K562 (cell line): Measurements from ENCODE around the gene BPHL. TPM values are rescaled to one million over a fixed set of nuclear protein-coding genes. Genes with fewer than 3 reads are reported as not detected.

Source experiments
- ATAC-seq: fragments of 200-7000 bp; cut with Tn5 transposase; 3 replicates; pipeline ENCODE4 v1.9.1; 2020; ENCODE audit warnings: moderate library complexity
- BruUV-seq: library from RNA; stranded (reverse); fragments of 400-500 nt; replicated peaks from 2 replicates; lab custom pipeline; 2021; lab: Mats Ljungman, UMichigan
- CTCF ChIA-PET: fragments of 300-600 bp; formaldehyde crosslinking; extraction: SDS; loops from one replicate; lab custom pipeline; 2021; ENCODE audit warnings: low intra/inter-chr PET ratio; lab: Yijun Ruan, JAX
- POLR2A ChIA-PET: fragments of 300-600, 350-650 bp; sonication (Branson Sonifier 250); formaldehyde crosslinking; extraction: SDS; loops from one replicate; lab custom pipeline; 2021; ENCODE audit warnings: antibody characterized with exemption, inconsistent platforms; lab: Yijun Ruan, JAX
- DNase-seq, 4 experiments: peaks; one replicate each; pipeline versions ENCODE4 v3.0.0 to v3.0.0-alpha.2; 2011 to 2018; ENCODE audit warnings: low spot score in 3 of 4, mixed read lengths in 3 of 4; ENCODE audit errors: extremely low read depth in 1 of 4
- FAIRE-seq: peaks from 2 replicates; lab custom pipeline; 2011; peaks lifted over from hg19 to GRCh38; lab: Jason Lieb, UNC
- H2AFZ ChIP-seq: 2 replicates; pipeline ENCODE4 v1.6.0; 2011; ENCODE audit warnings: low read depth, low read length, control low read depth, inconsistent platforms
- H3K27ac ChIP-seq: fragments of 200-600 bp; 3 replicates; pipeline ENCODE4 v1.8.0; 2011; ENCODE audit warnings: low read depth, mild to moderate bottlenecking, control low read depth, inconsistent platforms, low read length, moderate library complexity, mixed read lengths; ENCODE audit errors: extremely low read depth
- H3K27me3 ChIP-seq, 2 experiments: fragments of 300-600 bp in 1 of 2; 2 replicates in 1 of 2; 3 replicates in 1 of 2; pipeline versions ENCODE4 v1.6.0 to v1.8.0; 2011; ENCODE audit warnings: inconsistent platforms in 2 of 2, low read length in 2 of 2, mild to moderate bottlenecking in 1 of 2, mixed read lengths in 1 of 2, moderate library complexity in 1 of 2; ENCODE audit not compliant: control insufficient read depth in 2 of 2, insufficient read depth in 2 of 2
- H3K36me3 ChIP-seq: fragments of 300-600 bp; 3 replicates; pipeline ENCODE4 v1.8.0; 2011; ENCODE audit warnings: mild to moderate bottlenecking, low read length, inconsistent platforms; ENCODE audit not compliant: control insufficient read depth, insufficient read depth
- H3K4me1 ChIP-seq, 2 experiments: fragments of 200-600 bp in 1 of 2; replicated peaks in 1 of 2; 2 replicates in 1 of 2; 3 replicates in 1 of 2; pipeline versions ENCODE4 v1.5.1 to v1.8.0; 2011; ENCODE audit warnings: inconsistent platforms in 2 of 2, low read length in 2 of 2, mild to moderate bottlenecking in 1 of 2, mixed read lengths in 1 of 2, moderate library complexity in 1 of 2; ENCODE audit not compliant: control insufficient read depth in 2 of 2, insufficient read depth in 2 of 2
- H3K4me2 ChIP-seq: 2 replicates; pipeline ENCODE4 v1.6.1; 2011; ENCODE audit warnings: low read length, control low read depth, inconsistent platforms, mixed read lengths; ENCODE audit not compliant: insufficient read depth
- H3K4me3 ChIP-seq: fragments of 200-600 bp; sonication (generic), shearing (Covaris generic); 2 replicates; pipeline ENCODE4 v1.5.1; 2016; ENCODE audit warnings: control low read depth, inconsistent platforms
- H3K79me2 ChIP-seq: fragments of 200-600 bp; 3 replicates; pipeline ENCODE4 v1.8.0; 2011; ENCODE audit warnings: low read length, inconsistent platforms; ENCODE audit not compliant: control insufficient read depth, insufficient read depth
- H3K9ac ChIP-seq, 2 experiments: 2 replicates each; pipeline versions ENCODE4 v1.6.0 to v1.6.1; 2011; ENCODE audit warnings: low read depth in 2 of 2, low read length in 2 of 2, control low read depth in 1 of 2, inconsistent platforms in 1 of 2, mild to moderate bottlenecking in 1 of 2, mixed read lengths in 1 of 2; ENCODE audit not compliant: insufficient read depth in 1 of 2
- H3K9me1 ChIP-seq: one replicate; pipeline ENCODE4 v1.6.0; 2011; ENCODE audit warnings: inconsistent platforms, mild to moderate bottlenecking, low read length, moderate library complexity; ENCODE audit not compliant: control insufficient read depth, insufficient read depth
- H3K9me3 ChIP-seq: replicated peaks from 2 replicates; pipeline ENCODE4 v1.5.1; 2011; ENCODE audit warnings: low read depth, low read length, inconsistent platforms; ENCODE audit not compliant: control insufficient read depth, insufficient read depth
- H4K20me1 ChIP-seq: replicated peaks from 2 replicates; pipeline ENCODE4 v1.6.1; 2011; ENCODE audit warnings: low read length, inconsistent platforms, mixed read lengths; ENCODE audit not compliant: control insufficient read depth, insufficient read depth
- FOXJ2 ChIP-seq: fragments of 200-800 bp; sonication (Bioruptor generic); IDR thresholded peaks from 2 replicates; pipeline ENCODE4 v1.6.1; 2016; ENCODE audit warnings: missing genetic modification characterization, missing compliant biosample characterization
- KLF6 ChIP-seq: fragments of 250-450 bp; sonication (Bioruptor Pico); IDR thresholded peaks from 2 replicates; pipeline ENCODE4 v1.4.0; 2020; ENCODE audit warnings: mild to moderate bottlenecking, moderate library complexity, borderline replicate concordance
- MYC ChIP-seq, 2 experiments: fragments of 250-450 bp in 1 of 2; sonication (Bioruptor Pico) in 1 of 2; IDR thresholded peaks; 2 replicates each; pipeline versions ENCODE4 v1.5.1 to v1.6.1; 2012 to 2021; ENCODE audit warnings: low read depth in 2 of 2, borderline replicate concordance in 1 of 2, improper control_type of control experiment in 1 of 2, low read length in 1 of 2, mild to moderate bottlenecking in 1 of 2, moderate library complexity in 1 of 2
- NR2C2 ChIP-seq, 2 experiments: fragments of 200-800 bp in 1 of 2; sonication (Bioruptor generic) in 1 of 2; sonication (generic) in 1 of 2; formaldehyde crosslinking in 1 of 2; IDR thresholded peaks; 2 replicates each; pipeline versions ENCODE4 v1.6.1 to v1.8.0; 2016 to 2022; ENCODE audit warnings: mild to moderate bottlenecking in 1 of 2, missing compliant biosample characterization in 1 of 2, missing genetic modification characterization in 1 of 2, missing genetic modification reagents in 1 of 2
- NR3C1 ChIP-seq: sonication (generic); formaldehyde crosslinking; IDR thresholded peaks from 2 replicates; pipeline ENCODE4 v1.8.1; 2022; ENCODE audit warnings: missing genetic modification reagents
- PREB ChIP-seq: sonication (generic); formaldehyde crosslinking; IDR thresholded peaks from 2 replicates; pipeline ENCODE4 v1.8.1; 2023; ENCODE audit warnings: mild to moderate bottlenecking, missing genetic modification reagents
- SAP30 ChIP-seq: fragments of 200-600 bp; sonication (generic); IDR thresholded peaks from 2 replicates; pipeline ENCODE4 v1.6.1; 2012; ENCODE audit warnings: borderline replicate concordance, low read depth, mild to moderate bottlenecking, moderate library complexity, low read length, control low read depth, inconsistent platforms; ENCODE audit not compliant: insufficient read depth, poor library complexity, severe bottlenecking
- SIX5 ChIP-seq, 2 experiments: IDR thresholded peaks; 2 replicates each; pipeline ENCODE4 v1.6.1; 2011; ENCODE audit warnings: low read length in 2 of 2, borderline replicate concordance in 1 of 2, low read depth in 1 of 2, mild to moderate bottlenecking in 1 of 2, moderate library complexity in 1 of 2; ENCODE audit not compliant: insufficient read depth in 1 of 2
- SMARCA5 ChIP-seq: fragments of 450-650 bp; IDR thresholded peaks from 2 replicates; pipeline ENCODE4 v1.6.1; 2016
- SOX6 ChIP-seq: fragments of 450-650 bp; IDR thresholded peaks from 2 replicates; pipeline ENCODE4 v1.6.1; 2014; ENCODE audit warnings: mild to moderate bottlenecking
- ZBTB17 ChIP-seq: fragments of 450-650 bp; formaldehyde crosslinking; IDR thresholded peaks from 2 replicates; pipeline ENCODE4 v1.4.0; 2020; ENCODE audit warnings: mild to moderate bottlenecking
- ZBTB33 ChIP-seq: sonication (generic); formaldehyde crosslinking; IDR thresholded peaks from 2 replicates; pipeline ENCODE4 v1.8.1; 2023; ENCODE audit warnings: mild to moderate bottlenecking, missing genetic modification reagents
- WGBS: fragments of 100-300 bp; shearing (Covaris generic); methylation state at CpG from one replicate; pipeline ENCODE4 v1.1.6; 2016; ENCODE audit warnings: low coverage, mixed read lengths; ENCODE audit not compliant: insufficient coverage; ENCODE audit errors: missing lambda C conversion rate; 5-methylcytosine and 5-hydroxymethylcytosine counted together
- in situ Hi-C: fragments of 300-500 bp; cut with MboI; formaldehyde crosslinking; loops from 4 replicates; pipeline ENCODE4 v1.15.0; 2018; ENCODE audit warnings: inconsistent platforms, mixed read lengths
- intact Hi-C: fragments of 100-400 bp; cut with micrococcal nuclease; formaldehyde crosslinking; loops from 2 replicates; pipeline ENCODE4 v1.14.2; 2022
- polyA plus RNA-seq, 8 experiments: library from polyadenylated mRNA; depleted of rRNA in 4 of 8; stranded (reverse) in 5 of 8; unstranded in 3 of 8; fragments of >200 nt; fragmentation: Nextera tagmentation in 2 of 8; fragmentation: Illumina TruSeq in 1 of 8; extraction: Ambion mirVana in 2 of 8; extraction: Trizol in 1 of 8; gene quantifications; 2 replicates each; pipeline versions ENCODE4 v1.2.1 to v1.2.3, GENCODE V29; 2011 to 2014; ENCODE audit warnings: inconsistent platforms in 1 of 8, missing spikeins in 1 of 8
- total RNA-seq, 7 experiments: library from RNA; depleted of rRNA in 6 of 7; stranded (reverse); fragments of >200 nt in 6 of 7; fragmentation: Illumina TruSeq in 2 of 7; extraction: Trizol in 2 of 7; gene quantifications; 2 replicates each; pipeline versions ENCODE4 v1.2.1 to v1.2.3, GENCODE V29; 2011 to 2021; ENCODE audit warnings: low replicate concordance in 1 of 7
- TF ChIP-seq, protein P1 (sequence below): fragments of 450-650 bp; IDR thresholded peaks from 2 replicates; pipeline ENCODE4 v1.6.1; 2016; ENCODE audit warnings: missing biosample characterization, missing genetic modification characterization

The BPHL gene
- total and polyA plus RNA-seq, 9 of the 15 experiments (the other 6 are each of a cell fraction or from before 2014, with no cell fraction given): 3.5 to 17.4 (median 8.2) TPM

DNA sequence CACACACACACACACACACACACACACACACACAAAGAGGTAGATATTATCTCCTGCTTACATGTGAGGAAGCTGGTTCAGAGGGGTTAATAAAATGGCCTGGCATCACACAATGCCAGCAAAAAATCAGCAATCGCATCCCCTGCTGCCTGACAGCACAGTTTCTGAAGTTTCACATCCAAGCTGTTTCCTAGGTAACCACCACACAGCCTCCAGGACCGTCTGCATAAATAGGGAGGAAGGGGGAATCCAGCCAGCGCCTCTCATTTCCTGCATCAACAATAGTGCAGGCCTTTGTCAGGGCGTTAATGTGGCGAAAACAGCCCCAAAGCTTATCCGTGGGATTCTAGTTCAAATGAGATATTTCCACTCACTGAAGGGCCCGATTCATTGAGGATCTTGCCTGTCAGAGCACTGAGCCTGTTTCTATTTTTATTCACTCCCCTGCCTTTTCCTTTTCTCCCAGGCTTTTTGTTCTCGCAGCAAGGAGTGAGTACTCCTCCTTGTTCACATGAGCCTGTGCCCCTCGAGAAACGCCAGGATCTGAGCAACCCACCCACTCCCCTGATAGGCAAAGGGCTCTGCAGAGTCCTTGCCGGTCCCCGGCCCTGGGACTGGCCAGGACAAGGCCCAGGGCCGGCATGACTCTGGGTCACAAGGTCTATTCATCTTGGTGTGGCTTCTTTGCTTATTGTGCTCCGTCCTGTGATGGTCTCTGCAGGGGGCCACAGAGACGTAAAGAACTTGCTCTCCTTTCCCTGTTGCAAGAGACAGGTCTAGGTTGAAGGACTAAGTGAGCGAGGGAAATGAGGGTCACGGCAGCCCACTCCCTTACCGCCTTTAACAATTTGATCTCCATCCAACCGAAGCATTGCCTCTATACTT is 76.3 kb downstream of the BPHL start (continued):
- no peak for TF ChIP-seq MYC (IDR thresholded peaks at IDR 0.05; ENCODE audit: low read depth, low read length)
- 0 out of 2 replicates have a peak, but pooled peaks have one; percentile 17 for TF ChIP-seq MYC (CRISPR knock-in tag; IDR thresholded peaks at IDR 0.05; ENCODE audit: borderline replicate concordance, low read depth)
- no peak for TF ChIP-seq PREB (CRISPR knock-in tag)
- no peak for TF ChIP-seq NR3C1 (CRISPR knock-in tag)
- no peak for TF ChIP-seq ZBTB33 (CRISPR knock-in tag)

DNA sequence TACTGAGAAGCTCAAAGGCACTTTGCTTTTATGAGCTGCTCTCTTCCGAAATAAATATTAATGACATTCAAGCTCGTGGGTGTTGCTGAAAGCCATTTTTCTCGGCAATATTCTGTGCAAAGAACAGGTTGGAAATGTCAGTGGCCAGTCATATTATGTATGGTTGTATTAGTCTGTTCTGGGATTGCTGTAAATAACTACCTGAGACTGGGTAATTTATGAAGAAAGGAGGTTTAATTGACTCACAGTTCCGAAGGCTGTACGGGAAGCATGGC is 76.8 kb downstream of the BPHL start:
- Histone ChIP-seq H3K9me1 (no peaks in the 10 kb centered on the region), H3K4me1 (peaks cover 11 to 16% of the 10 kb centered on the region in 2 experiments; a peak in 4 of 5 replicates), H3K27ac (peak overlapping the region; percentile 65), H3K9me3 (peaks cover 12% of the 10 kb centered on the region; the same call in 1 of the 2 replicates), H3K4me3 (peak overlapping the region; percentile 27), H3K36me3 (no peaks in the 10 kb centered on the region), H3K79me2 (peaks cover 11% of the 10 kb centered on the region; the same call in 2 of the 3 replicates), H4K20me1 (no peaks in the 10 kb centered on the region), H3K4me2 (peak overlapping the region; percentile 74), H2AFZ (peak overlapping the region; percentile 92), H3K9ac (peak overlapping the region; percentile 51 to 53; a peak in 3 of 4 replicates), H3K27me3 (no peaks in the 10 kb centered on the region)
- BruUV-seq: no TSS peak
- intact Hi-C loops: loop anchor here (2.0 kb wide), 1 partner anchor 33 kb away; no protein-coding TSS in a partner anchor
- CTCF ChIA-PET: no interaction called here
- in situ Hi-C loops: no loop called here
- no peak for DNase-seq
- FAIRE-seq: no peak
- peak; percentile 9; the same call in 2 of the 3 replicates for ATAC-seq
- POLR2A ChIA-PET: interaction anchor here (1.4 to 2.2 kb wide), 2 partner anchors 13 to 17 kb away, joined by 6 to 8 read pairs; no protein-coding TSS in a partner anchor
- 46% methylated on average over 5 of the region's 5 CpGs for WGBS
- TF ChIP-seq SIX5 (IDR thresholded peaks at IDR 0.05; ENCODE audit: borderline replicate concordance in 1 of 2, insufficient read depth in 1 of 2, low read depth in 1 of 2, low read length in 2 of 2) (no peak), NR2C2 (CRISPR knock-in tag; IDR thresholded peaks at IDR 0.05) (no peak), NR2C2 (tag; IDR thresholded peaks at IDR 0.05) (0 out of 2 replicates have a peak, but pooled peaks have one; percentile 19), FOXJ2 (tag) (peak; percentile 74), ZBTB17 (CRISPR knock-in tag) (no peak), SMARCA5 (no peak), KLF6 (CRISPR knock-in tag) (peak; percentile 51; the same call in 1 of the 2 replicates), SOX6 (0 out of 2 replicates have a peak, but pooled peaks have one; percentile 17), SAP30 (no peak)
- TF ChIP-seq, protein P1, sequence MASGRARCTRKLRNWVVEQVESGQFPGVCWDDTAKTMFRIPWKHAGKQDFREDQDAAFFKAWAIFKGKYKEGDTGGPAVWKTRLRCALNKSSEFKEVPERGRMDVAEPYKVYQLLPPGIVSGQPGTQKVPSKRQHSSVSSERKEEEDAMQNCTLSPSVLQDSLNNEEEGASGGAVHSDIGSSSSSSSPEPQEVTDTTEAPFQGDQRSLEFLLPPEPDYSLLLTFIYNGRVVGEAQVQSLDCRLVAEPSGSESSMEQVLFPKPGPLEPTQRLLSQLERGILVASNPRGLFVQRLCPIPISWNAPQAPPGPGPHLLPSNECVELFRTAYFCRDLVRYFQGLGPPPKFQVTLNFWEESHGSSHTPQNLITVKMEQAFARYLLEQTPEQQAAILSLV: no peak
